Measurements from ENCODE around the gene AQP12B.

Gene AQP12B

DNA sequence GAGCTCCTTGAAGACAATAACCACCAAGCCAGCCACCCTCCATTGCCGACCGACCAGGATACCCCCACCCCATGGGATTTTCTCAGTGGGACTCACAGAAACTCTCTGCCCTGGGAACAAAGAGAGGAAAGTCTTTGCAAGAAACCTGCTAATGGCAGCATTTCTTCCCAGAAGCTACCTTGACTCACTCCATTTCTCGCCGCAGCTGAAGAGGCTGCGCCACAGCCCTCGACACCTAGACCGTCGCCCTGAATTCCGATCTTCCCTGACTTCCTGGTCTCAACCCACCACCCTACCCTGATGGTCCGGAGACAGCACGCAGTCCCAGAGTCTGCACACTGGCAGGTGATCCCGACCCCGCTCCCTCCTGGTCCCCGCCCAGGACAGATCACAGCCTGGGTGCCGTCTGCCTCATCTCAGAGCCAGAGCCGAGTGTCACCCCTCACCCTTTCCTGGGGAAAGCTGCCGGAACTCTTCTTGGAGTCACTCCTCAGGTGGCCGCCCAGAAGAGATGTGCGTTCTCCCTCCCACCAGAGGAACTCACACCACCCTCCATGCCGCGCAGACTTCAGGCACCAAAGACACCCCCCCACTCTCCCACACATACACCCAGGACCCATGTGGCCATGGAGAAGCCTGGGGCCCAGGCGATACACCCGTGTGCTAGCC is 33.6 kb upstream of the AQP12B start:
- no peak for TF ChIP-seq POLR2A (IDR thresholded peaks at IDR 0.05; ENCODE audit: low read depth, low read length)
- no peak for TF ChIP-seq TAF1 (IDR thresholded peaks at IDR 0.05; ENCODE audit: borderline replicate concordance, low read depth, low read length)
- TF ChIP-seq POLR2AphosphoS5 (IDR thresholded peaks at IDR 0.05; ENCODE audit: low read depth, low read length): no peak
- DNase-seq (ENCODE audit: insufficient read length) (no peak), FAIRE-seq (no peak)

DNA sequence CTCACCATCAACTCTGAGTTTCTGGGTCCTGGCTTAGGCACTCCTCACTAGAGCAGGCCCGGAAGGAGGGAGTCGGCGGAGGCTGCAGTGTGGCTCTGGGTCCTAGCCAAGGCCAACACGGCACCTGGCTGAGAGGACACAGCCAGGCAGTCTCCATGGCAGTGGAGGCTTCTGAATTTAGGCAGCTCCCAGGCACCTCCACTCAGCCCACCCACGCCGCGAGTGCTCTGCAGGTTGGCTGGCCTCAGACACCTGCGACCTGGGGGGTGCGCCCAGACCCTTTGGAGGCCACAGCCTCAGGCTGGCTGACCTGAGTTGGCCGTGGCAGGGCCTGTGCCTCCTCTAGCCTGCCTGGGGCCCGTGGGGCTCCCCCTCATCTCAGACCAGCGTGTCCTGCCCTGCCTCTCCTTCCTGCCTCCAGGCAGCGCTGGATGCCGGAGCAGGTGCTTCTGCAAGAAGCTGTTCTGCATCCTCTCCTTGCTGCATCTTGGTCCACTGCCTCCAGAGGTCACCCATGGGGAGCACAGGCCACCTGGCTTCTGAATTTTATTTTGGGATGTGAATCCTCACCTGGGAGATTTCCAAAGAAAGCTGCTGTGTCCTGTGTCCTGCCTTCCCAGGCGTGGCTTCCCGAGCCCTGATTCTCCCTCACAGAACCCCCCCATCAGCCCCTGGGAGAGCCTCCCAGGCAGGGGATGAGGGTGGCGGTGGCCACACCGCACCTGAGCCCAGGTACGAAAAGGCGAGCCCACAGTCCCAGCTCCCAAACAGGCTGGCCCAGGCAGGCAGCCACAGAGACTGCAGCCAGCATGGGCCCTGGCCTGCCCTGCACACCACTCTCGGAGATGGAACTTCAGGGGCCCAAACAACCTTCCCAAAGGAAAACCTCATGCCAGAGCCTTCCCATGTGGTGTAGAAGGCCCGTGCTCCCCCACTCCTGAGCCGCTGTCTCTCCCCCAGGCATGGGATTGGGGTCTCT is 32.4 kb upstream of the AQP12B start:
- FAIRE-seq: no peak
- TF ChIP-seq TAF1 (IDR thresholded peaks at IDR 0.05; ENCODE audit: borderline replicate concordance, low read depth, low read length) (no peak), POLR2AphosphoS5 (IDR thresholded peaks at IDR 0.05; ENCODE audit: low read depth, low read length) (no peak), POLR2A (IDR thresholded peaks at IDR 0.05; ENCODE audit: low read depth, low read length) (no peak)
- DNase-seq (ENCODE audit: insufficient read length): no peak

DNA sequence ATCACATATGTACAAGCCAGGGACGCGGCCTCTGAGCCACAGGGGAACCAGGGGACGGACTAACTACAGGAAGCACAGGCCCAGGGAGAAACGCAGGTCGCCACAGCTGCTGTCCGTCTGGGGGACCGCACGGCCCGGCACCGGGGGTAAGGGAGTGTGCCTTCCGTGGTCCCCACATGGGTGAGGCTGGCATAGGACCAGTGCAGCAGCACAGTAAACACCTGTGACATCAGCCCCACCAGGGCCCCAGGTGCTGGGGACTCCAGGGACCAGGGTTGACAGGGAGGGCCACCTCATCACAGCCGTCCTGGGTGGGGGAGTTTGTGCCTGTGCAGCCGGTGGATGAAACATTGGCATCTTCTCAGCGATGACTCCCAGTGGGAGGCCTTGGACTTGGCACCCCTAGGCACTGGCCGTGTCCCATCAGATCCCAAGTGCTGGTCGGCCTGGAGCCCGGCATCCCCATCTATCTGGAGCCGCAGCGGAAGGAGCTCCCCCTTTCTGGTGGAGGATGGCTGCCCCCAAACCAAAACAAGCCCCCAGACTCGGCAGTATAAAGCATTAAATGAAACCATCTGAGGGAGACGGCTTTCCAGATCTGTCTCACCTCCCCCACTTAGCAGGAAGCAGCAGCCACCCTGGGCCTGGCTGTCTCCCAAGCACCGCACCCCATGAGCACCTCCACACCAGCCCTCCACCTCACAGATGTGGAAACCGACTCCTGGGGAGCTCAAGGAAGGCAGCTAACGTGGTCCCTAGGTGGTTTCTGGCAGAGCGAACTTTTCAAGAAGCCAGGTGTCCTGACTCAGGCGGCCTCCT is 31.5 kb upstream of the AQP12B start:
- no peak for DNase-seq (ENCODE audit: insufficient read length)
- FAIRE-seq: no peak
- TF ChIP-seq POLR2AphosphoS5 (IDR thresholded peaks at IDR 0.05; ENCODE audit: low read depth, low read length) (no peak), TAF1 (IDR thresholded peaks at IDR 0.05; ENCODE audit: borderline replicate concordance, low read depth, low read length) (no peak), POLR2A (IDR thresholded peaks at IDR 0.05; ENCODE audit: low read depth, low read length) (no peak)

DNA sequence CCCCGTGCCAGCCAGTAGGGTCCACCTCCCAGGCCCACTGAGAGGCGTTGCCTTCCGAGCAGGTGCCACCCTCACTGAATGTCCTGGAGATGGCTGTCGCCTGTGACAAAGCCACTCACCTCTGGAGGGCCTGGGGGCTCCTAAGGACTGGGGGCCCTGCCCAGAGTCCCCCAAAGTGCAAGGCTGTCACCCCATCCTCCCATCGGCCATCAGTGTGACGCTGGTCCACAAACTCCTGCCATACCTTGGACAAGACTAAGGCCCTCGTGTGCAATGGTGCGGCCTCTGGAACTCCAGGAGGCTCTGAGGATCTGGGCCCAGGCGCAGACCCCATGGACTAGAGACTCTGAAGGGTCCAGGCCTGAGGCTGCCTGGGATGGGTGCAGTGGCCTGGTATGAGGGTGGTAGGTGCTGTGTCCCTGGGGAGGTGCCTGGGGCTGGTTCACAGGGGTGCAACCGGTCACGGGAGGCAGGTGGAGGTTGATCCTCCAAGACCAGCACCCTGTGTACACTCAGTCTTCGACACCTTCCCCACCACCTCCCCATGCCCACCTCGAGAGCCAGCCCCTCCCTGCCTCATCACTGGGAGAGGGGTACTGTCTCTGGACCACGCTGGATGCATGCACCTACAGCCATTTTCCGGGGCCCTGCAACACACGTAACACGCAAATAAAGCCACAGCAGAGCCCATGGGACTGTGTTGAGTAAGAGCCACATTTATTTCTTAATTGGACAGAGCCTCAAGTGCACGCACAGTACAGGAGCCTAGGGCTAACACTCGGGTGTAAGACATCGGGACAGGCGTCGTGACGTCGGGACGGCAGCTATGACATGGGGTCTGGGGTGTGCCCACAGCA is 30.6 kb upstream of the AQP12B start:
- no peak for DNase-seq (ENCODE audit: insufficient read length)
- TF ChIP-seq POLR2A (IDR thresholded peaks at IDR 0.05; ENCODE audit: low read depth, low read length) (no peak), TAF1 (IDR thresholded peaks at IDR 0.05; ENCODE audit: borderline replicate concordance, low read depth, low read length) (no peak), POLR2AphosphoS5 (IDR thresholded peaks at IDR 0.05; ENCODE audit: low read depth, low read length) (no peak)
- no peak for FAIRE-seq

DNA sequence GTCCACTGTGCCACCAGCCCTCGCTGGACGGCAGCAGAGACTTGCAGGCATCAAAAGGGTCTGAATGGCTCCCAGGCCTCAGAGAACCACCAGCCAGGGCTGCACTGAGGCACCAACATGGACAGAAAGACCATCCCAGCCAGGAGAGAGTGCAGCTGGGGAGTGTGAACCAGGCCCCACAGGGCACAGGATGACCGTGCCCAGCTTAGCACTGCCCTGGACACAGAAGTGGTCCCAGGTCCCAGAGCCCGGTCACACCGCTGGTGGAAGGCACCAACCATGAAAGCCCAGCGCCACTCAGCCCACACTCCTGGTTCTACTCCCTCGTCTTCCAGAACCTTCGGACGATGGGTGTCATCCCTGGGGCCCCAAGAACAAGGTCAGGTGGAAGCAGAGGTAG is 29.4 kb upstream of the AQP12B start:
- TF ChIP-seq POLR2AphosphoS5 (IDR thresholded peaks at IDR 0.05; ENCODE audit: low read depth, low read length) (no peak), POLR2A (IDR thresholded peaks at IDR 0.05; ENCODE audit: low read depth, low read length) (no peak), TAF1 (IDR thresholded peaks at IDR 0.05; ENCODE audit: borderline replicate concordance, low read depth, low read length) (no peak)
- DNase-seq (ENCODE audit: insufficient read length) (no peak), FAIRE-seq (no peak)

DNA sequence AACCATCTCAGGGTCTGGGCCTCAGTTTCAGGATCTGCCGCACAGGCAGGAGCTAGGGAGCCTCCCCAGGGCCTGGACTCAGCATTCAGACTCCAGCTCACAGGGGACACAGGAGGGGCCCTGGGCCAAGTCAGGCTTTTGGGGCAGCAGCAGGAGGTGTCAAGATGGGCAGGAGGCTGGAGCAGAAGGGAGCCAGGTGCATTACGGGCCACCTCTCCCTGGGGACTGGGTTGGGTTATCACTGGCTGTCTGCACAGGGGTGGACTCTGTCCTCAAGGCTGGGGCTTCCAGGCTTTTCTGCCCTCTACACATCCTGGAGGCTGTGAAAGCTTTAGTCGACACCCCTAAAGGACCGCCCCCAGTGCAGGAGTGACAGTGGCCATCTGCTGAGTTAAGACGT is 29.0 kb upstream of the AQP12B start:
- FAIRE-seq: no peak
- TF ChIP-seq POLR2A (IDR thresholded peaks at IDR 0.05; ENCODE audit: low read depth, low read length): no peak
- TF ChIP-seq TAF1 (IDR thresholded peaks at IDR 0.05; ENCODE audit: borderline replicate concordance, low read depth, low read length): no peak
- TF ChIP-seq POLR2AphosphoS5 (IDR thresholded peaks at IDR 0.05; ENCODE audit: low read depth, low read length): no peak
- no peak for DNase-seq (ENCODE audit: insufficient read length)

DNA sequence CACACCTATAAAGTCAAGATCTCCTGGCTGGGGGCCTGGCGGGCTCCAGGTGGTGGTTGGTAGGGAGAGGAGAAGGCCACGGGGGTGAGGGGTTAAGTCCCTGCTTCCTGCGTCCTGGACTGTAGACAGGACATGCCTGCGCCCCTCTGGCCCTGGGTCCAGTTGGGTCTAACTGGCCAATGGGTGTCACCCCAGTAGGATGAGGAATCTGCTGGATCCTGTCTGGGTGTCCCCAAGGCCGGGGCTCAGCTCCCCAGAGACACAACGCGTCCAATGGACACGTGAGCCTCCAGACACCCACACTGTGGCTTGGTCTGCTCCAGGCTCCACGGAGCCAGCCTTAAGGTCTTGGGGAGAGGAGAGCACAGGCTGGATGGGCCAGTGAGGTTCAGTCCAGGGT is 28.6 kb upstream of the AQP12B start:
- no peak for TF ChIP-seq POLR2A (IDR thresholded peaks at IDR 0.05; ENCODE audit: low read depth, low read length)
- TF ChIP-seq POLR2AphosphoS5 (IDR thresholded peaks at IDR 0.05; ENCODE audit: low read depth, low read length): no peak
- no peak for TF ChIP-seq TAF1 (IDR thresholded peaks at IDR 0.05; ENCODE audit: borderline replicate concordance, low read depth, low read length)
- DNase-seq (ENCODE audit: insufficient read length) (no peak), FAIRE-seq (no peak)

DNA sequence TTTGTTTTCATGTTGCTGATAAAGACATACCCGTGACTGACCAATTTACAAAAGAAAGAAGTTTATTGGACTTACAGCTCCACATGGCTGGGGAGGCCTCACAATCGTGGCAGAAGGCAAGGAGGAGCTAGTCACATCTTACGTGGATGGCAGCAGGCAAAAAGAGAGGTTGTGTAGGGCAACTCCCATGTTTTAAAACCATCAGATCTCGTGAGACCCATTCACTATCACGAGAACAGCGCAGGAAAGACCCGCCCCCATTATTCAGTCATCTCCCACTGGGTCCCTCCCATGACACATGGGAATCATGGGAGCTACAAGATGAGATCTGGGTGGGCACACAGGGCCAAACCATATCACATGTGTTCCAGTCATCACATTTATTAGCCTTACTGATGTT is 25.8 kb upstream of the AQP12B start:
- no peak for TF ChIP-seq POLR2AphosphoS5 (IDR thresholded peaks at IDR 0.05; ENCODE audit: low read depth, low read length)
- TF ChIP-seq POLR2A (IDR thresholded peaks at IDR 0.05; ENCODE audit: low read depth, low read length): no peak
- no peak for TF ChIP-seq TAF1 (IDR thresholded peaks at IDR 0.05; ENCODE audit: borderline replicate concordance, low read depth, low read length)
- DNase-seq (ENCODE audit: insufficient read length) (no peak), FAIRE-seq (no peak)

DNA sequence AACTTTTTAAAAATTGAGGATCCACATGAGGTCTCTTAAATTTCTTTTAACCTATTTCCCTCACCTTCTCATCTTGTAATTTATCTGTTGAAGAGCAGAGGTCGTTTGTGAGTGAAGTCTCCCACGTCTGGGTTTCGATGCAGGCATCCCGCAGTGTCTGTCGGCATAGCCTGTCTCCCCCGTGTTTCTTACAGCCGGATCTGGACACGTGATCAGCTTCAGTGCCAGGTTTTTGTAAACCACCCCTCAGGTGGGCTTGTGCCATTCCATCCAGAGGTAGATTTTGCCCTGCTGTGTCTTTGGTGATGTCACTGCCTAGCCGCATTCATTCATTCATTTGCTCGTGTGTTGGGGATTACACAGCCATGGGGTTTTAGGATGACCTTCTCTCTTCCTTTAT is 25.1 kb upstream of the AQP12B start:
- no peak for TF ChIP-seq POLR2A (IDR thresholded peaks at IDR 0.05; ENCODE audit: low read depth, low read length)
- TF ChIP-seq TAF1 (IDR thresholded peaks at IDR 0.05; ENCODE audit: borderline replicate concordance, low read depth, low read length): no peak
- TF ChIP-seq POLR2AphosphoS5 (IDR thresholded peaks at IDR 0.05; ENCODE audit: low read depth, low read length): no peak
- DNase-seq (ENCODE audit: insufficient read length): no peak
- FAIRE-seq: no peak

DNA sequence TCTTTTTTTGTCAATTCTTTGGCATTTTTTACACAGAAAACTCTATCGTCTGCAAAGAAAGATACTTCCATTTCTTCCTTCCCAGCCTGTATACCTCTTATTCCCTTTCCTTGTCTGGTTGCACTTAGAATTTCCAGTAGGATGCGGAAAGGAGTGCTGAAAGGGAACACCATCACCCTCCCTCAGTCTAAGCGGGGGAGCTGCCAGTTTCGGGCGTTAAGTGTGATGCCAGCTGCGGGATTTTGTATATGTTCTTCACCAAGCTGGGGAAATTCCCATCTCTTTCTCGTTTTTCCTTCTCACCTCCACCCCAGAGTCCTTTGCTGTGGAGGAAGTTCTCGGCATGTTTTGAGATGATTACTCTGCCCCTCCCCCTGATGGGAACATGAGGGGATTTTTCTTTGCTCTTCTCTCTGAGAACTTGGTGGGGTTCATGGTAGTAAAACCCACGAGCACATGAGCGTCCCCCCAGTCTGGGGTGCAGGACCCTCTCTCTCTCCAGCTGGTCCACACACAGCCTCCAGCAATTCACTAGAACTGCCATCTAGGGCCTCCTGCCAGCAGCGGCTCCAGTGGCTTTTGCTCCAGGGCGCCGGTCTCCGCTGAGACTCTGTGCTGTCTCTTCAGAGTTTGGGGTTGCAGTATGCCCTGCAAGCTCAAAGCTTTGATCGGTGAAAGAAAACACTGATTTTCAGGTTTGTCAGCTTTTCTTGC is 24.5 kb upstream of the AQP12B start:
- FAIRE-seq: no peak
- TF ChIP-seq TAF1 (IDR thresholded peaks at IDR 0.05; ENCODE audit: borderline replicate concordance, low read depth, low read length) (no peak), POLR2A (IDR thresholded peaks at IDR 0.05; ENCODE audit: low read depth, low read length) (no peak), POLR2AphosphoS5 (IDR thresholded peaks at IDR 0.05; ENCODE audit: low read depth, low read length) (no peak)
- no peak for DNase-seq (ENCODE audit: insufficient read length)
